Activated CD4-positive, alpha-beta memory T cell treated with anti-CD3 and anti-CD28 coated beads for 36 hours (primary cell): ENCODE results near the gene CPVL. TPM values are rescaled to one million over a fixed set of nuclear protein-coding genes. Genes with fewer than 3 reads are reported as not detected.

ENCODE experiments used
- CTCF ChIA-PET: fragments of 350-600 bp; sonication (Branson Sonifier 250); formaldehyde crosslinking; loops from one replicate; lab custom pipeline; 2021; ENCODE audit warnings: antibody characterized with exemption, inconsistent platforms; lab: Charles Lee
- POLR2A ChIA-PET: fragments of 350-600 bp; sonication (Branson Sonifier 250); formaldehyde crosslinking; loops from one replicate; lab custom pipeline; 2021; ENCODE audit warnings: antibody characterized with exemption; lab: Charles Lee
- DNase-seq: peaks from one replicate; pipeline ENCODE4 v3.0.0-alpha.2; 2020
- H3K27ac Mint-ChIP-seq: one replicate; pipeline ENCODE4 v1.8.0; 2021; ENCODE audit warnings: mixed read lengths
- H3K27me3 Mint-ChIP-seq: one replicate; pipeline ENCODE4 v1.8.0; 2021; ENCODE audit warnings: mixed read lengths
- H3K36me3 Mint-ChIP-seq: one replicate; pipeline ENCODE4 v1.8.0; 2021; ENCODE audit warnings: mixed read lengths
- H3K4me1 Mint-ChIP-seq: one replicate; pipeline ENCODE4 v1.8.0; 2021; ENCODE audit warnings: low read depth, mixed read lengths
- H3K4me3 Mint-ChIP-seq: one replicate; pipeline ENCODE4 v1.8.0; 2021; ENCODE audit warnings: mild to moderate bottlenecking, mixed read lengths
- H3K9me3 Mint-ChIP-seq: one replicate; pipeline ENCODE4 v1.8.0; 2021; ENCODE audit warnings: mixed read lengths
- intact Hi-C: fragments of 100-400 bp; cut with micrococcal nuclease; formaldehyde crosslinking; loops from one replicate; pipeline ENCODE4 v1.15.1; 2023
- total RNA-seq, 2 experiments: library from RNA; stranded (reverse); gene quantifications; one replicate each; pipeline ENCODE4 v1.2.3, GENCODE V29; 2021

CPVL gene
- total RNA-seq, 2 experiments from 2014 or later, result not detected

- no peaks in the 10 kb centered on the region for H3K36me3 Mint-ChIP-seq
- CTCF ChIA-PET, result no interaction called here
- H3K9me3 Mint-ChIP-seq, result no peaks in the 10 kb centered on the region
- POLR2A ChIA-PET, result no interaction called here
- H3K4me1 Mint-ChIP-seq, result no peaks in the 10 kb centered on the region
- no peak for DNase-seq
- peaks cover 21% of the 10 kb centered on the region for H3K27me3 Mint-ChIP-seq
- no peak overlapping the region for H3K27ac Mint-ChIP-seq
- intact Hi-C loops, result no loop called here
- H3K4me3 Mint-ChIP-seq, result no peak overlapping the region
Measured at GRCh38 chr7:29132980-29133379, 13.4 kb downstream of the CPVL start.

GRCh38 chr7:29131678-29132077, 14.7 kb downstream of the CPVL start:
- intact Hi-C loops, result no loop called here
- Mint-ChIP-seq H3K9me3 (no peaks in the 10 kb centered on the region), H3K36me3 (no peaks in the 10 kb centered on the region), H3K4me3 (no peak overlapping the region), H3K4me1 (no peaks in the 10 kb centered on the region), H3K27me3 (peaks cover 19% of the 10 kb centered on the region), H3K27ac (no peak overlapping the region)
- CTCF ChIA-PET, result no interaction called here
- POLR2A ChIA-PET, result interaction anchor here (0.6 kb wide), 1 partner anchor 224 kb away, joined by 4 read pairs; no protein-coding TSS in a partner anchor
- no peak for DNase-seq

GRCh38 chr7:29130096-29130495, 16.2 kb downstream of the CPVL start:
- CTCF ChIA-PET, result interaction anchor here (0.6 kb wide), 1 partner anchor 28 kb away, joined by 3 read pairs; no protein-coding TSS in a partner anchor
- POLR2A ChIA-PET, result no interaction called here
- DNase-seq, result no peak
- peaks cover 18% of the 10 kb centered on the region for H3K27me3 Mint-ChIP-seq
- no peaks in the 10 kb centered on the region for H3K9me3 Mint-ChIP-seq
- intact Hi-C loops, result no loop called here
- H3K27ac Mint-ChIP-seq, result no peak overlapping the region
- H3K36me3 Mint-ChIP-seq, result no peaks in the 10 kb centered on the region
- no peak overlapping the region for H3K4me3 Mint-ChIP-seq
- H3K4me1 Mint-ChIP-seq, result no peaks in the 10 kb centered on the region

- peaks cover 10% of the 10 kb centered on the region for H3K27me3 Mint-ChIP-seq
- no peak overlapping the region for H3K27ac Mint-ChIP-seq
- no peaks in the 10 kb centered on the region for H3K9me3 Mint-ChIP-seq
- DNase-seq, result no peak
- H3K4me1 Mint-ChIP-seq, result no peaks in the 10 kb centered on the region
- ChIA-PET CTCF (interaction anchor here (1.3 kb wide), 1 partner anchor 200 kb away, joined by 3 read pairs; no protein-coding TSS in a partner anchor), POLR2A (no interaction called here)
- H3K4me3 Mint-ChIP-seq, result no peak overlapping the region
- intact Hi-C loops, result no loop called here
- H3K36me3 Mint-ChIP-seq, result no peaks in the 10 kb centered on the region
Measured at GRCh38 chr7:29127527-29127926, 18.8 kb downstream of the CPVL start.

- Mint-ChIP-seq H3K4me1 (no peaks in the 10 kb centered on the region), H3K27me3 (peaks cover 10% of the 10 kb centered on the region), H3K36me3 (no peaks in the 10 kb centered on the region), H3K4me3 (no peak overlapping the region), H3K27ac (no peak overlapping the region), H3K9me3 (no peaks in the 10 kb centered on the region)
- intact Hi-C loops, result no loop called here
- CTCF ChIA-PET, result no interaction called here
- no peak for DNase-seq
- POLR2A ChIA-PET, result no interaction called here
Measured at GRCh38 chr7:29126804-29127203, 19.5 kb downstream of the CPVL start.

GRCh38 chr7:29123626-29124190, 22.6 kb downstream of the CPVL start:
- ChIA-PET POLR2A (no interaction called here), CTCF (interaction anchor here (0.9 kb wide), 1 partner anchor 285 kb away, joined by 3 read pairs; no protein-coding TSS in a partner anchor)
- Mint-ChIP-seq H3K4me1 (no peaks in the 10 kb centered on the region), H3K27ac (no peak overlapping the region), H3K4me3 (no peak overlapping the region), H3K9me3 (no peaks in the 10 kb centered on the region), H3K36me3 (no peaks in the 10 kb centered on the region), H3K27me3 (peaks cover under 1% of the 10 kb centered on the region)
- intact Hi-C loops, result no loop called here
- DNase-seq, result no peak

- Mint-ChIP-seq H3K9me3 (no peaks in the 10 kb centered on the region), H3K4me3 (no peak overlapping the region), H3K4me1 (no peaks in the 10 kb centered on the region), H3K36me3 (no peaks in the 10 kb centered on the region), H3K27me3 (no peaks in the 10 kb centered on the region), H3K27ac (no peak overlapping the region)
- CTCF ChIA-PET, result no interaction called here
- intact Hi-C loops, result no loop called here
- DNase-seq, result no peak
- POLR2A ChIA-PET, result no interaction called here
Measured at GRCh38 chr7:29122759-29123158, 23.6 kb downstream of the CPVL start.

GRCh38 chr7:29122081-29122480, 24.3 kb downstream of the CPVL start:
- Mint-ChIP-seq H3K27me3 (no peaks in the 10 kb centered on the region), H3K4me1 (no peaks in the 10 kb centered on the region), H3K27ac (no peak overlapping the region), H3K9me3 (no peaks in the 10 kb centered on the region), H3K4me3 (no peak overlapping the region), H3K36me3 (no peaks in the 10 kb centered on the region)
- ChIA-PET POLR2A (no interaction called here), CTCF (interaction anchor here (0.8 kb wide), 1 partner anchor 12 kb away, joined by 3 read pairs; no protein-coding TSS in a partner anchor)
- intact Hi-C loops, result no loop called here
- DNase-seq, result no peak

GRCh38 chr7:29120955-29121354, 25.4 kb downstream of the CPVL start:
- H3K9me3 Mint-ChIP-seq, result no peaks in the 10 kb centered on the region
- no peak for DNase-seq
- H3K27me3 Mint-ChIP-seq, result peaks cover 3% of the 10 kb centered on the region
- POLR2A ChIA-PET, result no interaction called here
- CTCF ChIA-PET, result interaction anchor here (2.3 kb wide), 1 partner anchor 194 kb away, joined by 7 read pairs; no protein-coding TSS in a partner anchor
- no peaks in the 10 kb centered on the region for H3K36me3 Mint-ChIP-seq
- H3K4me3 Mint-ChIP-seq, result no peak overlapping the region
- intact Hi-C loops, result no loop called here
- no peak overlapping the region for H3K27ac Mint-ChIP-seq
- no peaks in the 10 kb centered on the region for H3K4me1 Mint-ChIP-seq

- ChIA-PET CTCF (interaction anchor here (0.6 to 2.3 kb wide), 3 partner anchors 193 to 434 kb away, joined by 3 to 7 read pairs (median 3); no protein-coding TSS in a partner anchor), POLR2A (no interaction called here)
- H3K27ac Mint-ChIP-seq, result no peak overlapping the region
- H3K4me1 Mint-ChIP-seq, result no peaks in the 10 kb centered on the region
- H3K4me3 Mint-ChIP-seq, result no peak overlapping the region
- peaks cover 12% of the 10 kb centered on the region for H3K27me3 Mint-ChIP-seq
- no peaks in the 10 kb centered on the region for H3K36me3 Mint-ChIP-seq
- H3K9me3 Mint-ChIP-seq, result no peaks in the 10 kb centered on the region
- intact Hi-C loops, result no loop called here
- DNase-seq, result no peak
Measured at GRCh38 chr7:29119538-29119937, 26.8 kb downstream of the CPVL start.

GRCh38 chr7:29116361-29117200, 29.8 kb downstream of the CPVL start:
- Mint-ChIP-seq H3K36me3 (no peaks in the 10 kb centered on the region), H3K4me3 (no peak overlapping the region), H3K27me3 (peaks cover 15% of the 10 kb centered on the region), H3K27ac (no peak overlapping the region), H3K9me3 (no peaks in the 10 kb centered on the region), H3K4me1 (peaks cover 11% of the 10 kb centered on the region)
- ChIA-PET CTCF (interaction anchor here (0.9 to 2.3 kb wide), 6 partner anchors 10 to 292 kb away, joined by 3 to 10 read pairs (median 6); no protein-coding TSS in a partner anchor), POLR2A (no interaction called here)
- intact Hi-C loops, result no loop called here
- no peak for DNase-seq

GRCh38 chr7:29115753-29116152, 30.6 kb downstream of the CPVL start:
- H3K9me3 Mint-ChIP-seq, result no peaks in the 10 kb centered on the region
- CTCF ChIA-PET, result interaction anchor here (0.6 to 1.8 kb wide), 2 partner anchors 9 to 167 kb away, joined by 3 to 5 read pairs; no protein-coding TSS in a partner anchor

More at GRCh38 chr7:29115753-29116152, 30.6 kb downstream of the CPVL start:
- Mint-ChIP-seq H3K36me3 (no peaks in the 10 kb centered on the region), H3K4me1 (peaks cover 11% of the 10 kb centered on the region), H3K4me3 (no peak overlapping the region), H3K27me3 (peaks cover 15% of the 10 kb centered on the region), H3K27ac (no peak overlapping the region)
- DNase-seq, result no peak
- POLR2A ChIA-PET, result no interaction called here
- intact Hi-C loops, result no loop called here
